Right renal pelvis (tissue), 4 donors: ENCODE results near the gene LSM12. TPM values are rescaled to one million over a fixed set of nuclear protein-coding genes. Genes with fewer than 3 reads are reported as not detected.

Source experiments
- DNase-seq, 4 donors: peaks; one replicate each; pipeline ENCODE4 v3.0.0-alpha.2; 2013; ENCODE audit warnings: low read depth in 4 of 4, low spot score in 3 of 4, missing footprints in 1 of 4
- polyA plus RNA-seq, 4 donors: library from polyadenylated mRNA; unstranded; fragments of 120-200 nt; gene quantifications; one replicate each; pipeline ENCODE4 v1.2.1, GENCODE V29; 2013; ENCODE audit not compliant: insufficient read length in 4 of 4

Gene LSM12
- polyA plus RNA-seq, 4 donors = 38.5 to 48.4 (median 45.7) TPM

- no peak for DNase-seq
Measured at GRCh38 chr17:43995150-43995471, 71.4 kb downstream of the LSM12 start.

- DNase-seq = no peak
Measured at GRCh38 chr17:43994272-43995149, 72.0 kb downstream of the LSM12 start.

DNA sequence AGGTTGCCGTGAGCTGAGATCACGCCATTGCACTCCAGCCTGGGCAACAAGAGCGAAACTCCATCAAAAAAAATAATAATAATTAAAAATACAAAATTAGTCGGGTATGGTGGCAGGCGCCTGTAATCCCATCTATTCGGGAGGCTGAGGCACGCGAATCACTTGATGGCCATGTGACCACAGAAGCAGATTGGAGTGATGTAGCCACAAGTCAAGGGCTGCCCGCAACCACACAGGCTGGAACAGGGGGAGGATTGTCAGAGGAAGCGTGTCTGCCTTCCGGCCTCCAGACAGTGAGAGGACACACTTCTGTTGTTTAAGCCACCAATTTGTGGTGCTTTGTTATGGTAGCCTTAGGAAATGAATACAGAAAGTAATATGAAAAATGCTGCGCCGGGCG lies 73.8 kb downstream of the LSM12 start:
- DNase-seq = no peak

- DNase-seq = no peak
Measured at GRCh38 chr17:43988301-43988700, 78.2 kb downstream of the LSM12 start.

- DNase-seq = no peak
Measured at GRCh38 chr17:43987131-43988021, 79.1 kb downstream of the LSM12 start.

DNA sequence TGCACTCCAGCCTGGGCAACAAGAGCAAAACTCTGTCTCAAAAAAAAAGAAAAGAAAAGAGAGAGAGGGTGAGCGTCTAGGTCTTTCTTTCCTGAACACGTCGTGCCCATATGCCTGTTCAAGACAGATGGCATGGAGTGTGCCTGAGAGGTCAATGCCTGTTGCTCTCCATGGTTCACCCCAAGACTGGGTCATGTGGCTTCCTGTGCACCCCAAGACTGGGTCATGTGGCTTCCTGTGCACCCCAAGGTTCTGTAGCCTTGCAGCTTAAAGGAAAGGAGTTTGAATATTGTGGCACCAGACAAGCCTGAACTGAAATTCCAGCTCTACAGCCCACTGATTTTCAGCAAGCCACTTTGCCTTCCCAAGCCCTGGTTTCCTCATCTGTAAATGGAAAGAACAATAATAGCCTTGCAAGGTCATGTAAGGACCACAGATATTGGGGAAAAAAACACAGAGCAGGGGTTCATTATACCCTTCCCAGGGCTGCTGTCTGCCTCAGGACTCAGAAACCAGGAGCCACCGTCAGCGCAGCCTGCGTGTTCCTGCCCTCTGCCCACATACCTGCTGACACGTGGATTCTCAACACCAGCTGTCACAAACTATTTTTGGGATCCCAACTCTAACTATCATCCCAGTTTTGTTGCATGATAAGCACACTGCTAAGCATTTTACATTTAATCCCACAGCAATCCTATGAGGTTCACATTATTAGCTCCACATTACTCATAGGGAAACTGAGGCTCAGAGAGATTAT lies 80.1 kb downstream of the LSM12 start:
- DNase-seq = no peak

DNA sequence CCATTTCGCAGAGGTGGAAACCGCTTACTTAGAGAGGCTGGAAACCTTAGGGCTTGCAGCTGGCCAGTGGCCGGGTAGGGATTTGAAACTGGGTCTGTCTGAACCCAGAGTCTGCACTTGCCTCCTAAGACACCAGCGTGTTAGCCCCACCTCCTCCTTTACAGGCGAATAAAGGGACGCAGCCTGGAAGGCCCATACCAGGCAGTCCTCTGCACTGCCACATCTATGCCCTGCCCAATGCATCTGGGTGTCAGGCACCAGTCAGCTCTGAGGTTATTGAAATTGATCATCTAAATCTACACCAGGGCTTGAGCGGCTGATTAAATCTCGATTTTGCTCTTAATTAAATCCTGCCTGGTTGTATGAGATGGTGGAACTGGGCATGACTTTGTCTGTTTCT lies 82.0 kb downstream of the LSM12 start:
- DNase-seq = no peak

Other genes with a start within 250 kb of the LSM12 start
- 1 to 10 TPM; 6.1 to 8.5 (median 7.6) TPM for gene MPP3, start 233.5 kb downstream of the LSM12 start, polyA plus RNA-seq
- gene CD300LG, start 219.5 kb downstream of the LSM12 start, polyA plus RNA-seq = 1 to 10 TPM in 1 of 4 donors, under 1 TPM in 3; 0.98 to 1.5 (median 0.99) TPM
- gene MPP2, start 159.1 kb downstream of the LSM12 start, polyA plus RNA-seq = 1 to 10 TPM; 5.7 to 7.5 (median 5.9) TPM
- under 1 TPM in 2 of 4 donors, not detected in 2; 0.34 to 0.65 TPM for gene PPY, start 124.2 kb downstream of the LSM12 start, polyA plus RNA-seq
- gene PYY, start 112.7 kb downstream of the LSM12 start, polyA plus RNA-seq = under 1 TPM; 0.15 to 0.39 (median 0.23) TPM
- gene NAGS, start 62.0 kb downstream of the LSM12 start, polyA plus RNA-seq = 1 to 10 TPM; 2.1 to 4.7 (median 2.5) TPM
- 10 to 100 TPM; 34.5 to 49.8 (median 39.4) TPM for gene TMEM101, start 51.7 kb downstream of the LSM12 start, polyA plus RNA-seq
- 10 to 100 TPM; 71.1 to 97.7 (median 87.5) TPM for gene G6PC3, start 4.1 kb upstream of the LSM12 start, polyA plus RNA-seq
- 10 to 100 TPM; 44.5 to 56.7 (median 48.1) TPM for gene HDAC5, start 57.0 kb upstream of the LSM12 start, polyA plus RNA-seq
- 1 to 10 TPM; 3.4 to 4.7 (median 3.6) TPM for gene HROB, start 75.3 kb upstream of the LSM12 start, polyA plus RNA-seq
- 1 to 10 TPM; 1.8 to 2.3 (median 2.1) TPM for gene ASB16, start 104.0 kb upstream of the LSM12 start, polyA plus RNA-seq
- 10 to 100 TPM; 43.6 to 54.2 (median 46.4) TPM for gene TMUB2, start 120.3 kb upstream of the LSM12 start, polyA plus RNA-seq
- 10 to 100 TPM; 60.1 to 72.7 (median 68.8) TPM for gene ATXN7L3, start 133.2 kb upstream of the LSM12 start, polyA plus RNA-seq
- 100 to 1,000 TPM; 126 to 130 (median 128) TPM for gene UBTF, start 153.0 kb upstream of the LSM12 start, polyA plus RNA-seq
- gene SLC4A1, start 201.5 kb upstream of the LSM12 start, polyA plus RNA-seq = 10 to 100 TPM in 2 of 4 donors, 1 to 10 TPM in 2; 6.8 to 11.4 (median 10.3) TPM
- 1 to 10 TPM; 1.9 to 3.1 (median 2.3) TPM for gene RUNDC3A, start 241.9 kb upstream of the LSM12 start, polyA plus RNA-seq